Measurements from ENCODE around the gene CRYBG3. TPM values are rescaled to one million over a fixed set of nuclear protein-coding genes. Genes with fewer than 3 reads are reported as not detected.

CRYBG3 gene
- total and polyA plus RNA-seq, 2 donors (not counting 1 experiment from before 2014, with no cell fraction given): 8.7 to 29.9 TPM

DNA sequence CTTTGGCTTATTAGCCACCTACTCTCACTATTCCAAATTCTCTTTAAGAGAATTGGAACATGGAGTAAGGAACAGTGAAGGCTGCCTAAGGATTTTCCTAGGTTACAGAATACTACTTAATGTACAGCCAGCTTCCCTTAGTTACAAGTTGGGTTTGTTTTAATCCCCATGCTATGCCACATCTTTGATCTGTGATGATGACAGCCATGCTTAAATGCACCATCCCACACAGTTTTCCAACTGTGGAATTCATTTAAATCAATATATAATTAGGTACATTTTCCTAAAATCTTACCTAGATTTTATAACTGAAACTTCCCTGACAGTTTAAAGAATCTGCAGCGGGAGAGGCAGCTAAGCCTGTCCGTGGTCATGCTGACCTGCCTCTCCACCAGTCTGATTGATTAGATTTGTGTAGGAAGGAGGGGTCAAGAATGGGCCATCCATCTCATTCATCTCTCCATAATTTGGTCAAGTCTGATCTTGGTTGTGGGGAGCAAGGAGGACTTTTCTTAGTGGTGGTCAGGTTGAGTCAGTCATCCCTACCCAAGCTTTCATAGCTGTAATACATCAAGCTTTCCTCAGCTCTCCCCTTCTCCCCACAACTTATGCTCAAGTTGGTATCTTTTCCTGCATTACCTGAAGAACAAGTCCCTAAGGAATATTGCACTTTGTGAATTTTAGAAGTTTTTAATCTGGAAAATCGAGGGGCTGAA is 113.3 kb downstream of the CRYBG3 start:
- Histone ChIP-seq H2AFZ (ENCODE audit: low read length) (no peak overlapping the region), H3K27me3 (ENCODE audit: control insufficient read depth, insufficient read depth, low read length) (no peaks in the 10 kb centered on the region), H3K36me3 (ENCODE audit: control insufficient read depth, insufficient read depth, low read length) (no peaks in the 10 kb centered on the region), H4K20me1 (ENCODE audit: control insufficient read depth, extremely low read depth, insufficient read depth, low read length) (no peaks in the 10 kb centered on the region), H3K9me3 (ENCODE audit: control insufficient read depth, insufficient read depth, low read depth, low read length) (no peaks in the 10 kb centered on the region), H3K4me1 (ENCODE audit: control insufficient read depth, extremely low read depth, insufficient read depth, low read length) (no peaks in the 10 kb centered on the region), H3K4me2 (ENCODE audit: extremely low read depth, insufficient read depth, low read length) (no peak overlapping the region), H3K79me2 (ENCODE audit: control insufficient read depth, insufficient read depth, low read length) (no peaks in the 10 kb centered on the region), H3K4me3 (replicated peaks in 1 of 4; ENCODE audit: control extremely low read depth in 1 of 4, insufficient read depth in 1 of 4, low read depth in 3 of 4, low read length in 4 of 4) (no peak overlapping the region), H3K27ac (ENCODE audit: insufficient read depth, low read length) (no peak overlapping the region), H3K9ac (ENCODE audit: insufficient read depth, low read length) (no peak overlapping the region)
- DNase-seq (ENCODE audit: low read depth in 2 of 2): no peak
- no peak for TF ChIP-seq EZH2 (IDR thresholded peaks at IDR 0.05; ENCODE audit: low read length, missing control alignments)
- TF ChIP-seq, protein P1, sequence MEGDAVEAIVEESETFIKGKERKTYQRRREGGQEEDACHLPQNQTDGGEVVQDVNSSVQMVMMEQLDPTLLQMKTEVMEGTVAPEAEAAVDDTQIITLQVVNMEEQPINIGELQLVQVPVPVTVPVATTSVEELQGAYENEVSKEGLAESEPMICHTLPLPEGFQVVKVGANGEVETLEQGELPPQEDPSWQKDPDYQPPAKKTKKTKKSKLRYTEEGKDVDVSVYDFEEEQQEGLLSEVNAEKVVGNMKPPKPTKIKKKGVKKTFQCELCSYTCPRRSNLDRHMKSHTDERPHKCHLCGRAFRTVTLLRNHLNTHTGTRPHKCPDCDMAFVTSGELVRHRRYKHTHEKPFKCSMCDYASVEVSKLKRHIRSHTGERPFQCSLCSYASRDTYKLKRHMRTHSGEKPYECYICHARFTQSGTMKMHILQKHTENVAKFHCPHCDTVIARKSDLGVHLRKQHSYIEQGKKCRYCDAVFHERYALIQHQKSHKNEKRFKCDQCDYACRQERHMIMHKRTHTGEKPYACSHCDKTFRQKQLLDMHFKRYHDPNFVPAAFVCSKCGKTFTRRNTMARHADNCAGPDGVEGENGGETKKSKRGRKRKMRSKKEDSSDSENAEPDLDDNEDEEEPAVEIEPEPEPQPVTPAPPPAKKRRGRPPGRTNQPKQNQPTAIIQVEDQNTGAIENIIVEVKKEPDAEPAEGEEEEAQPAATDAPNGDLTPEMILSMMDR (conservative IDR thresholded peaks at IDR 0.05 in 1 of 2, IDR thresholded peaks at IDR 0.05 in 1 of 2; ENCODE audit: low read depth in 1 of 2, low read length in 2 of 2): no peak

DNA sequence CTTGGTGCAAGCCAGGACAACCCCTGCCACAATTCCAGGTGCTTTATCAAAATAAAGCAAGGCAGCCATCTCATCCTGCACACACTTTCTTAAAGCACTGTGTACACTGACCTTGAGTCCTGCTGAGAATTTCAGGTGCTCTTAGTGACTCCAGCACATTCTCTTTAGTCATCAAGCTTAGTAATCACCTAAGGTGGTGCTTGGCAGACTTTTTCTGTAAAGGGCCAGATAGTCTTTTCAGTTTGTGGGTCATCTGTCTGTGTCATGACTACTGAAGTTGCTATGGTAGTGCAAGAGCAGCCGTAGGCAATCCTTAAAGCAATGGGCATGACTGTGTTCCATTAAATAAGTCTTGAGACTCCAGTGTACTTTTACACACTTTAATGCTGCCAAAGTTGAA is 114.0 kb downstream of the CRYBG3 start:
- H3K4me3 ChIP-seq (replicated peaks in 1 of 4; ENCODE audit: control extremely low read depth in 1 of 4, insufficient read depth in 1 of 4, low read depth in 3 of 4, low read length in 4 of 4): no peak overlapping the region
- no peaks in the 10 kb centered on the region for H3K9me3 ChIP-seq (ENCODE audit: control insufficient read depth, insufficient read depth, low read depth, low read length)
- H3K9ac ChIP-seq (ENCODE audit: insufficient read depth, low read length): no peak overlapping the region
- H3K79me2 ChIP-seq (ENCODE audit: control insufficient read depth, insufficient read depth, low read length): no peaks in the 10 kb centered on the region
- no peak for DNase-seq (ENCODE audit: low read depth in 2 of 2)
- H3K27me3 ChIP-seq (ENCODE audit: control insufficient read depth, insufficient read depth, low read length): no peaks in the 10 kb centered on the region
- H3K4me1 ChIP-seq (ENCODE audit: control insufficient read depth, extremely low read depth, insufficient read depth, low read length): no peaks in the 10 kb centered on the region
- no peaks in the 10 kb centered on the region for H3K36me3 ChIP-seq (ENCODE audit: control insufficient read depth, insufficient read depth, low read length)
- no peak overlapping the region for H3K27ac ChIP-seq (ENCODE audit: insufficient read depth, low read length)
- no peaks in the 10 kb centered on the region for H4K20me1 ChIP-seq (ENCODE audit: control insufficient read depth, extremely low read depth, insufficient read depth, low read length)
- no peak overlapping the region for H3K4me2 ChIP-seq (ENCODE audit: extremely low read depth, insufficient read depth, low read length)
- H2AFZ ChIP-seq (ENCODE audit: low read length): no peak overlapping the region
- no peak for TF ChIP-seq EZH2 (IDR thresholded peaks at IDR 0.05; ENCODE audit: low read length, missing control alignments)
- TF ChIP-seq, protein P1 (conservative IDR thresholded peaks at IDR 0.05 in 1 of 2, IDR thresholded peaks at IDR 0.05 in 1 of 2; ENCODE audit: low read depth in 1 of 2, low read length in 2 of 2): no peak

DNA sequence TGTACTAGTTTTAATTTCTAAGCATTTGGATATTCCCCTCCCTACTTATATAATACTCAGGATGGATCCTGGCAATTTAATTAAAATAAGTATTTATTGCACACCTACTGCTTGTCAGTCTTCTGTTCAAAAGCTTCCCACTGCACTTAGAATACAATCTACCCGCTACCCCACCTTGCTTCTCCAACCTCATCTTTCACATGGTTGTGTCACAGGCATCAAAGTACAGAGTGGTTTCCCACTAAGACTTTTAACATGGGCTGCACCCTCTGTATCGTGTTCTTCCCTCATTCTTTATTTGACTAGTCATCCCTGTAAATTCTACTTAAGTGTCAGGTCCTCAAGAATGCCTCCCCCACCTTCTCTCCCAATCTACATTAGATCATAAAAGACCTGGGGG is 115.4 kb downstream of the CRYBG3 start:
- no peak for DNase-seq (ENCODE audit: low read depth in 2 of 2)
- no peaks in the 10 kb centered on the region for H3K79me2 ChIP-seq (ENCODE audit: control insufficient read depth, insufficient read depth, low read length)
- no peak for TF ChIP-seq EZH2 (IDR thresholded peaks at IDR 0.05; ENCODE audit: low read length, missing control alignments)
- TF ChIP-seq, protein P1 (conservative IDR thresholded peaks at IDR 0.05 in 1 of 2, IDR thresholded peaks at IDR 0.05 in 1 of 2; ENCODE audit: low read depth in 1 of 2, low read length in 2 of 2): no peak
- no peak overlapping the region for H2AFZ ChIP-seq (ENCODE audit: low read length)
- H3K4me2 ChIP-seq (ENCODE audit: extremely low read depth, insufficient read depth, low read length): no peak overlapping the region
- H3K4me3 ChIP-seq (replicated peaks in 1 of 4; ENCODE audit: control extremely low read depth in 1 of 4, insufficient read depth in 1 of 4, low read depth in 3 of 4, low read length in 4 of 4): no peak overlapping the region
- H3K36me3 ChIP-seq (ENCODE audit: control insufficient read depth, insufficient read depth, low read length): no peaks in the 10 kb centered on the region
- H4K20me1 ChIP-seq (ENCODE audit: control insufficient read depth, extremely low read depth, insufficient read depth, low read length): no peaks in the 10 kb centered on the region
- H3K9ac ChIP-seq (ENCODE audit: insufficient read depth, low read length): no peak overlapping the region
- no peaks in the 10 kb centered on the region for H3K9me3 ChIP-seq (ENCODE audit: control insufficient read depth, insufficient read depth, low read depth, low read length)
- no peak overlapping the region for H3K27ac ChIP-seq (ENCODE audit: insufficient read depth, low read length)
- no peaks in the 10 kb centered on the region for H3K4me1 ChIP-seq (ENCODE audit: control insufficient read depth, extremely low read depth, insufficient read depth, low read length)
- no peaks in the 10 kb centered on the region for H3K27me3 ChIP-seq (ENCODE audit: control insufficient read depth, insufficient read depth, low read length)

Data from fibroblast of lung (primary cell).